HG02798 (cell line): ENCODE results near the gene VCPKMT.

Experiments used
- ATAC-seq: cut with Tn5 transposase; IDR thresholded peaks from one replicate; pipeline ENCODE4 v1.9.1; 2021; ENCODE audit warnings: mild to moderate bottlenecking; ENCODE audit not compliant: unreplicated experiment, poor library complexity

The VCPKMT gene

GRCh38 chr14:50116181-50116956 is at the start of gene VCPKMT:
VCPKMT (minus strand) TSS chr14:50116572; CDS start chr14:50116552, 20 bp downstream.
- peak; percentile 98 for ATAC-seq

GRCh38 chr14:50156111-50156510 is 39.7 kb upstream of the VCPKMT start:
- no peak for ATAC-seq

- no peak for ATAC-seq
These were observed 32.4 kb upstream of the VCPKMT start for GRCh38 chr14:50148799-50149198.

GRCh38 chr14:50139192-50139591 is 22.8 kb upstream of the VCPKMT start:
- no peak for ATAC-seq

GRCh38 chr14:50127802-50128201 is 11.4 kb upstream of the VCPKMT start:
- no peak for ATAC-seq

GRCh38 chr14:50123062-50123461 is 6.7 kb upstream of the VCPKMT start:
- no peak for ATAC-seq

- no peak for ATAC-seq
These were observed 5.9 kb upstream of the VCPKMT start for GRCh38 chr14:50122291-50122690.

- ATAC-seq, result no peak
These were observed 5.1 kb upstream of the VCPKMT start for GRCh38 chr14:50121486-50121885.

GRCh38 chr14:50117456-50117855 is 1.1 kb upstream of the VCPKMT start:
- no peak for ATAC-seq

- no peak for ATAC-seq
These were observed 594 bp upstream of the VCPKMT start for GRCh38 chr14:50116966-50117365.

- ATAC-seq, result no peak
These were observed 2.9 kb downstream of the VCPKMT start for GRCh38 chr14:50113381-50114035.

- ATAC-seq, result no peak
These were observed 5.9 kb downstream of the VCPKMT start for GRCh38 chr14:50110323-50111037.

- no peak for ATAC-seq
These were observed 7.0 kb downstream of the VCPKMT start for GRCh38 chr14:50109342-50109741.

- no peak for ATAC-seq
These were observed 8.5 kb downstream of the VCPKMT start for GRCh38 chr14:50107850-50108249.

- no peak for ATAC-seq
These were observed 10.2 kb downstream of the VCPKMT start for GRCh38 chr14:50106178-50106577.

GRCh38 chr14:50103558-50103957 is 12.8 kb downstream of the VCPKMT start:
- ATAC-seq, result no peak

GRCh38 chr14:50101417-50101816 is 15.0 kb downstream of the VCPKMT start:
- no peak for ATAC-seq

GRCh38 chr14:50100805-50101204 is 15.6 kb downstream of the VCPKMT start:
- no peak for ATAC-seq

GRCh38 chr14:50099335-50099734 is 17.0 kb downstream of the VCPKMT start:
- ATAC-seq, result no peak

GRCh38 chr14:50095895-50096294 is 20.5 kb downstream of the VCPKMT start:
- ATAC-seq, result no peak

GRCh38 chr14:50094056-50094755 is 22.2 kb downstream of the VCPKMT start:
- ATAC-seq, result no peak
